H1 (cell line): ENCODE measurements around the gene FANCI. TPM values are rescaled to one million over a fixed set of nuclear protein-coding genes. Genes with fewer than 3 reads are reported as not detected.

Source experiments
- CHD2 ChIP-seq: IDR thresholded peaks from 2 replicates; pipeline ENCODE4 v1.6.1; 2012; ENCODE audit warnings: low read length, improper control_type of control experiment
- CHD7 ChIP-seq: fragments of 300-600 bp; sonication (generic); IDR thresholded peaks from 2 replicates; pipeline ENCODE4 v1.7.1; 2012; ENCODE audit warnings: low read length, moderate library complexity, mild to moderate bottlenecking, inconsistent platforms; ENCODE audit not compliant: insufficient replicate concordance
- EGR1 ChIP-seq: IDR thresholded peaks from 2 replicates; pipeline ENCODE4 v1.6.1; 2011; ENCODE audit warnings: low read depth, low read length, borderline replicate concordance
- GTF2F1 ChIP-seq: IDR thresholded peaks from 2 replicates; pipeline ENCODE4 v1.6.1; 2012; ENCODE audit warnings: low read depth, low read length, improper control_type of control experiment, borderline replicate concordance
- KDM1A ChIP-seq: fragments of 200-600, 300-600 bp; sonication (generic); IDR thresholded peaks from 2 replicates; pipeline ENCODE4 v1.7.1; 2016; ENCODE audit warnings: mild to moderate bottlenecking, low read length, borderline replicate concordance
- KDM5A ChIP-seq: fragments of 200-600 bp; IDR thresholded peaks from 2 replicates; pipeline ENCODE4 v1.7.1; 2012; ENCODE audit warnings: mild to moderate bottlenecking, low read length, inconsistent platforms, mixed read lengths
- NANOG ChIP-seq: IDR thresholded peaks from 2 replicates; pipeline ENCODE4 v1.6.1; 2011; ENCODE audit warnings: low read length, low read depth, mild to moderate bottlenecking, inconsistent platforms; ENCODE audit not compliant: insufficient read depth, poor library complexity, severe bottlenecking
- RBBP5 ChIP-seq: IDR thresholded peaks from 2 replicates; pipeline ENCODE4 v1.7.1; 2012; ENCODE audit warnings: low read depth, mild to moderate bottlenecking, inconsistent platforms, low read length, moderate library complexity, borderline replicate concordance
- SIN3A ChIP-seq, 2 experiments: IDR thresholded peaks in 1 of 2; conservative IDR thresholded peaks in 1 of 2; 2 replicates each; pipeline ENCODE4 v1.6.1; 2011 to 2012; ENCODE audit warnings: low read length in 2 of 2, improper control_type of control experiment in 1 of 2, low read depth in 1 of 2, mild to moderate bottlenecking in 1 of 2
- SP4 ChIP-seq: IDR thresholded peaks from 2 replicates; pipeline ENCODE4 v1.6.1; 2012; ENCODE audit warnings: low read length, inconsistent platforms
- TAF1 ChIP-seq: IDR thresholded peaks from 2 replicates; pipeline ENCODE4 v1.6.1; 2011; ENCODE audit warnings: mild to moderate bottlenecking, low read depth, low read length
- ZNF274 ChIP-seq: IDR thresholded peaks from 2 replicates; pipeline ENCODE4 v1.7.0; 2012; ENCODE audit warnings: low read length, borderline replicate concordance; ENCODE audit errors: extremely low read depth
- polyA plus RNA-seq, 7 experiments: library from polyadenylated mRNA; depleted of rRNA in 3 of 7; stranded (reverse) in 5 of 7; unstranded in 2 of 7; fragments of >200 nt in 5 of 7; fragments of 200-250 nt in 2 of 7; gene quantifications; 1 replicate in 5 of 7; 2 replicates in 1 of 7; 4 replicates in 1 of 7; pipeline versions ENCODE4 v1.2.1 to v1.2.3, GENCODE V29; 2011 to 2013; ENCODE audit warnings: missing spikeins in 2 of 7, mixed read lengths in 2 of 7
- total RNA-seq: library from RNA; stranded (reverse); fragmentation: NEBNext Ultra II Directional; extraction: Animal tissue kit (Norgen Biotek cat#: 25700); gene quantifications from 2 replicates; pipeline ENCODE4 v1.2.1, GENCODE V29; 2021

FANCI gene
- total and polyA plus RNA-seq, 2 of the 8 experiments (the other 6 are each of a cell fraction or from before 2014, with no cell fraction given), result 37.8 to 115 TPM

- TF ChIP-seq CHD7, result no peak
- TF ChIP-seq KDM1A, result no peak
- TF ChIP-seq NANOG, result no peak
- no peak for TF ChIP-seq EGR1
- TF ChIP-seq SIN3A (conservative IDR thresholded peaks at IDR 0.05 in 1 of 2, IDR thresholded peaks at IDR 0.05 in 1 of 2; ENCODE audit: low read depth in 1 of 2, low read length in 2 of 2), result no peak
- no peak for TF ChIP-seq SP4
- no peak for TF ChIP-seq KDM5A
- no peak for TF ChIP-seq ZNF274
- TF ChIP-seq CHD2, result no peak
- no peak for TF ChIP-seq GTF2F1
- no peak for TF ChIP-seq TAF1
- no peak for TF ChIP-seq RBBP5
These were observed 760 bp downstream of the FANCI start (continued) for GRCh38 chr15:89244574-89244903.
